Effector CD8-positive, alpha-beta T cell (primary cell): ENCODE data around the gene TLCD3A.
A peak's percentile ranks its signal among the peaks of the same experiment; 100 is the strongest.
"Not testable (repeated sequence)": the region's sequence is repeated elsewhere in the genome, so short reads cannot be mapped to it uniquely, and the experiment has no call there.

Experiments
- DNase-seq: peaks from one replicate; lab custom pipeline; 2025; lab: John Stamatoyannopoulos, UW
- total RNA-seq, 4 experiments: gene quantifications; one replicate each; lab custom pipeline; 2026; lab: John Stamatoyannopoulos, UW

TLCD3A gene
- 6.2 to 6.7 (median 6.3) reads per million in 4 experiments for total RNA-seq

GRCh38 chr17:732067-732901 is at the start of gene TLCD3A:
TLCD3A (plus strand) TSS chr17:732596; CDS start chr17:732648, 52 bp downstream.
- DNase-seq, result peak; percentile 26

DNA sequence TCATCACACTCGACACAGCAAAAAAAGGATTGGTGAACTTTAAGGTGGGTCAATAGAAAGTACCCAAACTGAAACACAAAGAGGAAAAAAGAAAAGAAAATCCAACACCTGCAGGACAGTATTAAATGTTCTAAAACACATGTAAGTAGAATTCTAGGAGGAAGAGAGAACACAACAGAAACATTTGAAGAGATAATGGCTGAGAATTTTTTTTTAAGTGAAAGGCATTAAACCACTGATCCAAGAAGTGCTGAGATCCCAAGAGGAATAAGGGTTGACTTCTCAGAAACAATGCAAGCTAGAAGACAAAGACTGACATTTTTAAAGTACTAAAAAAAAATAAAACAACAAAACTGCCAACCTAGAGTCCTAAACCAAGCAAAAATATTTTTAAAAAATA is 49.4 kb upstream of the TLCD3A start:
- DNase-seq, result no peak

DNA sequence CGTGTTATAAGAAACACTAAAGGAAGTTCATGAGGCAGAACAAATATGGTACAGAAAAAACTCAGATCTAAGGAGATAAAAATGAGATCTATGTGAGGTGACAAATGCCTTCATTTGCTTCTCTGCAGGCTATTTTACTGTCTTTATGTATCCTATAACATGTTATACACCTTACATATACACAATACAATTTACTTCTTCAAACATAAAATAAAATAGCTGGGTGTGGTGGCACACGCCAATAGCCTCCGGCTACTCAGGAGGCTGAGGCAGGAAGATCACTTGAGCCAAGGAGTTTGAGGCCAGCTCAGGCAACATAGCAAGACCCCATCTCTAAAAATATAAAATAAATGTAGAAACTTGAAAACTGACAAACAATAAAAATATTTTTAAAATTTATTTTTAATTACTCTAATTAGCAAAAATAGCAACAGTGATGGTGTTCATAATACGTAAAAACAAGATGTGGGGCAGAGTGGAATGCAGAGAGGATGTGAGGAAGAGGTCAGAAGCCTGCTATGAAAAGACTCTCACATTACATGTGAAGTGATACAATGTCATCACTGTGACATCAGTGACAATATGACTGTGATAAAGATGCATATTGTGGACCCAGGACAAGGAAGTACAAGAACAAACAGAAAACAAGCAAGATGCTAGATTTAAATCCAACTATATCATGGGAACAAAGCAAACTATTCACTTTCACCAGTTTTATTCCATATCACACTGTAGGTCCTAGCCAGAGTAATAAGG is 48.7 kb upstream of the TLCD3A start:
- no peak for DNase-seq

DNA sequence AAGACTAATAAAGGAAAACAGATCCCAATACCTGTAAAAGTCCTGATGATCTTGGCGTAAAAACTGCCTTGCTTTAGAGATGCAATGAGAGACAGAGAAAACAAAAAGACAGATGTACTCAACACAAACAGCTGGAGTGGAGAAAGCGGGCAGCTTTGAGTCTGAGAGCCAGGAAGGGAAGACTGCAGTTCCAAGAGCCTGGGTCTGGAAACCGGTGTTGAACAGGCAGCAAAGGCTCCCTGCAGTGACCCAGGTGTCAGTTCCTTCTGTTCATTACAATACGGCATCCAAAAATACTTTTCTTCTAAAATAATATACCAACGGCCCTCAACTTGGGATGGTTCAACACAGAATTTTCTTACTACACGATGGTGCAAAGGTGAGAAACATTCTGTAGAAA is 47.4 kb upstream of the TLCD3A start:
- DNase-seq, result no peak

DNA sequence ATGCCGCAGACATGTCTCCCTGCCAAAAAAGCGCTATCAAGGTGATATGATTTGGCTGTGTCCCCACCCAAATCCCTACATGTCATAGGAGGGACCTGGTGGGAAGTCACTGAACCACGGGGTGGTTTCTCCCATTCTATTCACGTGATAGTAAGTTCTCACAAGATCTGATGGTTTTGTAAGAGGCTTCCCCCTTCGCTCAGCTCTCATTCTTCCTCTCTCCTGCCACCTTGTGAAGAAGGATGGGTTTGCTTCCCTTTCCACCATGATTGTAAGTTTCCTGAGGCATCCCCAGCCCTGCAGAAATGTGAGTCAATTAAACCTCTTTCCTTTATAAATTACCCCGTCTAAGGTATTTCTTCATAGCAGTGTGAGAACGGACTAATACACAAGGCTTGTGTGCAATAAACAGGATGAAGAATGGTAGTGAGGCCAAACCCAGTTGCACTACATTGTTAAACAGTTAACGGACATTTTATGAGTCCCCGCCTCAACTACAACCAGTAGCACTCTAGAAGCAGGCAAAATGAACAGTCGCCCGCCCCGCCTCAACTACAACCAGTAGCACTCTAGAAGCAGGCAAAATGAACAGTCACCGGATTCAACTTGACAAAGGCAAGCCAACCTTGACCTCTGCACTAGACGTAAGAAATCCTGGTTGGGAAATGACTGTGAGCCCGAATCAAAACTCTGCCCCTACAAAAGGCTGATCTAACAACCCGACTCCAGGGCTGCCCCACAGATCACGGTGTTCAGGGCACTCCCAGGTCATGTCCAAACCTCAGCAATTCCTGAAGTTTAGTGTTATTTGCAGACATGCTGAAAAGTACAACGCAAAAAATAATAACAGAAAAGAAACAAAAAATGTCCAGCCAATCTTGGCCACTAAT is 44.1 kb upstream of the TLCD3A start:
- no peak for DNase-seq

DNA sequence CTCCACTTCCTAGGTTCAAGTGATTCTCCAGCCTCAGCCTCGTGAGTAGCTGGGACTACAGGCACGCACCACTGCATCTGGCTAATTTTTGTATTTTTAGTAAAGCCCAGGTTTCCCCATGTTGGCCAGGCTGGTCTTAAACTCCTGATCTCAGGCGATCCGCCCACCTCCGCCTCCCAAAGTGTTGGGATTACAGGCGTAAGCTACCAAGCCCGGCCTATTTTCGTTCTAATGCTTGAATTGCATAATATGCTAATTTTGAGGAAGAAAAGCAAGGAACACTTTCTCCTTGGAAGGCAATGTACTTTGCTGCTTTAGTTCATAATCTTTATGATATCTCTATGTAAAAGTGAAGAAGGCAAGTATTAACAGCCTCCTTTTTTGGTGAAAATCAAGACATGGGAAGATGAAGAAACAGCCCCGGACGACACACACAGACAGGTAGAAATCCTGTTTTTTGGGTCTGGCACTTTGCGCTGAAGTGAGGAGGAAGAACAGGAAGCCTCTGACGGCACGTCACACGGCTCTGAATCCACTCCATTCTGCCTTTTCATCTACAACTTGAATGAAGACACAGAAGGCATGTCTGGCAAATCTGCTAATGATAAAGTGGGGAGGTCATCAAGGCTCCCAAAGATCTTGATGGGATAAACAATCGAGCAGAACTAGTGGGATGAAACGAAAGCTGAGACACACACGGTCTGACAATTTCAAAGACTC is 42.7 kb upstream of the TLCD3A start:
- no peak for DNase-seq

DNA sequence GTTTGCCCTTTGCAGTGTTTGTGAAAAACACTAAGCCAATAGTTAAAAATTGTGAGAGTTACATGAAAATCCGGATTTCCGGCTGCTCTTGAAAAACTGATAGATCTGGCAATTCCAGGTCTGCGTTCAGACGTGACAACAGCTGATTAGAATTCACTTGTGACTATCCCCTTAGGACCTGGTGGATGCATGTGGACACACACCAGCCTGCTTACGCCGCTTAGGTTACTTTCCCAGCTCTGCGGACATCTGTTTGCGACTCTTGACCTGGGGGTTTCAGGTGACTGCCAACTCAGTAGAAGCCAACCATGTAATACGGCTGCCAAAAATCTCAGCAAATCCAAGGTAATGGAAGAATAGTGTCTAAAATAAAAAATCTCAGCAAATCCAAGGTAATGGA is 42.0 kb upstream of the TLCD3A start:
- DNase-seq, result no peak

DNA sequence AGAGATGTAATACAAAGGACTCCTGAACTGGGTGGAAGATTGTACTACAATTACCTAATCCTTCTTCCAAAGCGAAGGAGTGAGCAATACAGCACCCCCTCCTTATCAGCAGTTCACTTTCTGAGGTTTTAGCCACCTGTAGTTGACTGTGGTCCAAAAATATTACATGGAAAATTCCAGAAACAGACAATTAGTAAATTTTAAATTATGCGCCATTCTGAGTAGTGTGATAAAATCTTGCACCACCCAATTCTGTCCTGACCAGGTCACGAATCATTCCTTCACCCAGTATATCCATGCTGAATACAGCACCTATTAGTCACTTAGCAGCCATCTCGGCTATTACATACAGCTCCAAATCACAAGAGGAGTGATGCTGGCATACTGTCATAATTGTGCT is 41.0 kb upstream of the TLCD3A start:
- DNase-seq, result no peak

DNA sequence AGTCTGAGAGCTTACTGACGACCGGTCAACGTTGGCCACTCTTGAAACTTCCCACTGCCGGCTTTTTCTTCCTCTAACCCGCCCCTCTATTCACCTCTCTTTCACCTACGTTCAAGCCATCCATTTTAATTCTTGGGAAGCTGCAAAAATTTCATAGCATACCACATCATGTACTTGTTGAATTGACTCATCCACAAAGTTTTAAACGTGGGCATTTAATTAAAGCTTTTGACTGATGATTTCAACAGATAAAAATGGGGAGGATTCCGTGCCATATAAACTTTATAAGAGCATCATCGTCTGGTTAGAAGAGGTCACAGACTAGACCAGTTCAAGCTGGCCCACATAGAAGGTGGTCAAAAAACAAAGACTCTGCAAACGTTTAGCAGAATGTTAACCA is 40.3 kb upstream of the TLCD3A start:
- no peak for DNase-seq

DNA sequence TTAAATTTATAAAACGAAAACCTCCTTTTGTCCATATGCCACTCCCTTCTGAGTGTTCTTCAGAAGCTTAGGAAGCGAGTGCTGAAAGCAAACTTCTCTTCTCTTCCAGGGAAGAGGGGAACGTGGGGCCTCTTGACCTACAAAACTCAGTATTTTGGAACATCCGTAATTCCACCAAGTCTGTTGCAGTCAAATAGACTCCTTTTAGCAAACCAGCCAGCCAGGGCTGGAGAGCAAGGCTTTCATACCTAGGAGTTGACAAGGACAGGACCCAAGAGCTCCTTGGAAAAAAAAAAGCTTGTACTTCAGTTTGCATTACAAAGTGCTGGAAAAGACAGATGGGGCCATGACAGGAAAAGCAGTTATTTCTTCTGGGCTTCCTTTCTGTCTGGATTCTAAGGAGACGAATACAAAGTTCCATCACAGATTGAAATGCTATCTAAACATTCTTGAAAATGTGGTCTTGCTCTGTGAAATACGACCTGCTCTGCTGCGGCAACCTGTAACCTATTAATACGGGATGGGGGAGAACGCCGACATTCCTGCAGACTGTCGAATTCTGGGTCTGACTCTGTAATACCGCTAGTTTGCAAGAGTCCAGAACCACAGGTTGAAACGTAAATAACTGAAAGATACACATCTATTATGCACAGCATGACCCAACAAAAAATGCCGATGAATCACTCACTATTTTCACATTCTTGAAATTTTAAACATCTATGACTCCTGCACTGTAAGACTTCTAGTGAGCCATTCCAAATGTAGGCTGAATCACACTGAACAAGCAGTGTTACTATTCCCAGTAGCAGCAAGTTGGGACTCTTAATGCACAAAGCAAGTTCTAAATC is 38.4 kb upstream of the TLCD3A start:
- no peak for DNase-seq

GRCh38 chr17:696369-696768 is 36.0 kb upstream of the TLCD3A start:
- no peak for DNase-seq

DNA sequence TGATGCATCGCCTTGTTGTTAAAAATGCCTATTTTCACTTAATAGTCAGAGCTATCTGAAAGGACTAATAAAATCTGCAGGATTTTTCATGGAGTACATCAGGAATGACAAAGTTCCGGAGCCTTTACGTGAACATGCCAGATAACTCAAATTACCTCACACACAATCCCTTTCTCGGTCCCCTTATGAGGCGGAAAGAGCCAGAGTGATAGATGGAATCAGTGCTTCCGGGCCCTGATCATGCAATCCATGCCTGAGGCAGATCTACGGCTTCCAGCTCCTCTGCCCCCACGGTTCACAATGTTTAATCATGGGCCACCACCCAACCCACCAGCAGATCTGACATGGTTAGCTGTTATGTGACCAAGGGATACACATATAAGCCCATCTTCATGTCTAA is 34.7 kb upstream of the TLCD3A start:
- DNase-seq, result no peak

DNA sequence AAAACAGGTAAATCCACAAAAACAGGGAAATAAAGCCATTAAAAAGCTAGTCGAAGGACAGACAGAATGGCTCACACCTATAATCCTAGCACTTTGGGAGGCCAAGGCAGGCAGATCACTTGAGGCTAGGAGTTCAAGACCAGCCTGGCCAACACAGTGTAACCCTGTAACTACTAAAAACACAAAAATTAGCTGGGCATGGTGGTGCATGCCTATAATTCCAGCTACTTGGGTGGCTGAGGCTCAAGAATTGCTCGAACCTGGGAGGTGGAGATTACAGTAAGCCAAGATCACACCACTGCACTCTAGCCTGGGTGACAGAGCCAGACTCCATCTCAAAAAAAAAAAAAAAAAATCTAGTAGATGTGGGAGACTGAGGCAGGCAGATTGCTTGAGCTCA is 34.3 kb upstream of the TLCD3A start:
- not testable (repeated sequence) for DNase-seq

- no peak for DNase-seq
These were observed 33.1 kb upstream of the TLCD3A start for GRCh38 chr17:699345-699744.

- DNase-seq, result no peak
These were observed 31.8 kb upstream of the TLCD3A start for GRCh38 chr17:700504-701094.

- no peak for DNase-seq
These were observed 29.1 kb upstream of the TLCD3A start for GRCh38 chr17:703081-703875.

DNA sequence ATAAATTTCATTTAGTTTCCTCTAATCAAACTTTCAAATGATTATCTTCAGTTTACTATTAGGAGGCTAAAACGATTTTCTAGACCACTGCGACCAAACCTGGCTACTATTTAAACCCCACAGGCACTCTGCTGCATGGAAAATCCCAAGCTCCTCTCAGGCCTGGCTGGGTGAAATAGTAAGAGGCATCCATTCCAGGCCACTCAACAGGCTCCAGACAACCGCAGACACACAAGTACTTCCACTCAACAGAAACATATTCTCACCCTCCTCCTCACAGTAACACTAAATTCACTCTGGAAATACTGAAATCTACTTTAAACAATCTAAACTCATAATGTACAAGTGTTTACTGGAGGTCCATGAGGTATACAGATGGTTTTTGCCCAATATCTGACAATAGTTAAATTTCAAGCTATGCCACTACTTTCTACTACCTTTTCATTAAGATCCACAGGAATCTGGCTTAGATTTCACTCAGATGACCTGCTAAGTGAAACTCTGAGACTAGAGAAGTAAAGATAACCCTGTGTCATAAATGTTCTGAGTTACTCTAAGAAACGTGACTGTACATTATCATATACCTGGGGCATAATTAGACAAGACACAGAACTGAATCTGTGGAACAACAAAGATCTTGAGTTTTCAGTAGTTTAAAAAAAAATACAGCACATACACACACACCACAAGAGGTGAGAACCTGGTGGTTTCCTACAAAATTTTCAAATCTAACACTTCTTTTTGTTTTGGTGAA is 28.1 kb upstream of the TLCD3A start:
- no peak for DNase-seq

- no peak for DNase-seq
These were observed 27.4 kb upstream of the TLCD3A start for GRCh38 chr17:705011-705410.

DNA sequence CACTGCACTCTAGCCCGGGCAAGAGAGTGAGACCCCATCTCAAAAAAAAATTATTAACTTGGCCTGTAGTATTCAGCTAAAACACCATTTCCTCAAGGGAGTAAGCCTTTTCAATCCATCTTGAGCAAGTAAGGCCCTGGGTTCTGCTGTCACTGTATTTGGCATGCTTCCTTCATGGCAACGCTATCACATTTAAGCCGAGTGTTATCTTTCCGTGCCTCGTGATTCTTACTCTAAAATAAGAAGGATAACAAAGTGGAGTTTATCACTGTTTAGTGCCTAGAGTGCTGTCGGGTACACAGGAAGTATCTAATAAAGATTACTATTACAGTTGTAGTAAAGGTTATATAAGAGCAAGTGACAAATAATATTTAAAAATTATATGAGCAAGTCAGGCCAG is 26.5 kb upstream of the TLCD3A start:
- no peak for DNase-seq
